IMR-90 (cell line): ENCODE data around the gene RPTOR. TPM values are rescaled to one million over a fixed set of nuclear protein-coding genes. Genes with fewer than 3 reads are reported as not detected.

Experiments
- ATAC-seq: fragments of 200-7000 bp; cut with Tn5 transposase; 2 replicates; pipeline ENCODE4 v1.9.1; 2020; ENCODE audit warnings: low read depth, mild to moderate bottlenecking, moderate library complexity
- BruUV-seq: library from RNA; stranded (reverse); fragments of 400-500 nt; replicated peaks from 2 replicates; lab custom pipeline; 2021; lab: Mats Ljungman, UMichigan
- CTCF ChIA-PET: fragments of 300-600 bp; formaldehyde crosslinking; extraction: SDS; loops from one replicate; lab custom pipeline; 2021; ENCODE audit warnings: antibody characterized with exemption; lab: Yijun Ruan, JAX
- POLR2A ChIA-PET: fragments of 300-600 bp; sonication (Branson Sonifier 250); formaldehyde crosslinking; loops from one replicate; lab custom pipeline; 2022; ENCODE audit warnings: antibody characterized with exemption; ENCODE audit not compliant: unreplicated experiment; lab: Charles Lee
- DNase-seq: peaks from one replicate; pipeline ENCODE4 v3.0.0; 2013
- H2AFZ ChIP-seq: replicated peaks from 2 replicates; pipeline ENCODE3; 2013; ENCODE audit warnings: low read length, mild to moderate bottlenecking; ENCODE audit not compliant: poor library complexity
- H2AK5ac ChIP-seq: 2 replicates; pipeline ENCODE4 v1.6.1; 2013; ENCODE audit warnings: low read depth, low read length, inconsistent platforms
- H2AK9ac ChIP-seq: replicated peaks from 2 replicates; pipeline ENCODE3; 2013; ENCODE audit warnings: mild to moderate bottlenecking, low read depth, low read length, moderate library complexity; ENCODE audit not compliant: poor library complexity
- H2BK120ac ChIP-seq: 2 replicates; pipeline ENCODE4 v1.6.1; 2013; ENCODE audit warnings: low read depth, low read length, inconsistent platforms
- H2BK15ac ChIP-seq: 3 replicates; pipeline ENCODE4 v1.6.1; 2013; ENCODE audit warnings: low read depth, low read length, inconsistent platforms
- H2BK20ac ChIP-seq: 2 replicates; pipeline ENCODE4 v1.6.1; 2013; ENCODE audit warnings: low read depth, mild to moderate bottlenecking, inconsistent platforms, low read length, moderate library complexity
- H2BK5ac ChIP-seq: 2 replicates; pipeline ENCODE4 v1.6.1; 2013; ENCODE audit warnings: mild to moderate bottlenecking, low read depth, low read length, inconsistent platforms; ENCODE audit not compliant: poor library complexity, severe bottlenecking
- H3K14ac ChIP-seq: replicated peaks from 2 replicates; pipeline ENCODE4 v1.6.1; 2013; ENCODE audit warnings: low read depth, low read length, inconsistent platforms
- H3K18ac ChIP-seq: 2 replicates; pipeline ENCODE4 v1.6.1; 2013; ENCODE audit warnings: low read depth, low read length, control low read depth
- H3K23ac ChIP-seq: 2 replicates; pipeline ENCODE4 v1.6.1; 2013; ENCODE audit warnings: low read depth, low read length, inconsistent platforms
- H3K27ac ChIP-seq: 2 replicates; pipeline ENCODE4 v1.5.1; 2013; ENCODE audit warnings: mild to moderate bottlenecking, control low read depth, low read length; ENCODE audit not compliant: insufficient read depth
- H3K27me3 ChIP-seq: 2 replicates; pipeline ENCODE4 v1.6.1; 2013; ENCODE audit warnings: low read length; ENCODE audit not compliant: control insufficient read depth, insufficient read depth
- H3K36me3 ChIP-seq: 2 replicates; pipeline ENCODE4 v1.6.1; 2013; ENCODE audit warnings: low read length, mixed read lengths; ENCODE audit not compliant: control insufficient read depth, insufficient read depth
- H3K4ac ChIP-seq: 2 replicates; pipeline ENCODE4 v1.6.1; 2013; ENCODE audit warnings: low read depth, low read length, inconsistent platforms
- H3K4me1 ChIP-seq: 2 replicates; pipeline ENCODE4 v1.6.1; 2013; ENCODE audit warnings: low read length, mixed read lengths; ENCODE audit not compliant: control insufficient read depth, insufficient read depth
- H3K4me2 ChIP-seq: 2 replicates; pipeline ENCODE4 v1.6.1; 2013; ENCODE audit warnings: low read depth, mild to moderate bottlenecking, control low read depth, low read length, moderate library complexity
- H3K4me3 ChIP-seq: 2 replicates; pipeline ENCODE4 v1.5.1; 2013; ENCODE audit warnings: low read depth, mild to moderate bottlenecking, control low read depth, low read length, moderate library complexity; ENCODE audit not compliant: insufficient read depth
- H3K56ac ChIP-seq: 2 replicates; pipeline ENCODE4 v1.6.1; 2013; ENCODE audit warnings: low read length, inconsistent platforms; ENCODE audit not compliant: insufficient read depth; ENCODE audit errors: extremely low read depth
- H3K79me1 ChIP-seq, 2 experiments: 2 replicates each; pipeline ENCODE4 v1.6.1; 2013; ENCODE audit warnings: low read length in 2 of 2, inconsistent platforms in 1 of 2, low read depth in 1 of 2
- H3K9ac ChIP-seq: 2 replicates; pipeline ENCODE4 v1.6.1; 2013; ENCODE audit warnings: low read depth, low read length, control low read depth
- H3K9me1 ChIP-seq: 2 replicates; pipeline ENCODE4 v1.6.1; 2013; ENCODE audit warnings: low read length, inconsistent platforms; ENCODE audit not compliant: insufficient read depth
- H3K9me3 ChIP-seq: 2 replicates; pipeline ENCODE4 v1.6.1; 2013; ENCODE audit warnings: low read length; ENCODE audit not compliant: control insufficient read depth, insufficient read depth
- H4K20me1 ChIP-seq: 2 replicates; pipeline ENCODE4 v1.6.1; 2013; ENCODE audit warnings: low read length, inconsistent platforms; ENCODE audit not compliant: insufficient read depth
- H4K5ac ChIP-seq: 2 replicates; pipeline ENCODE4 v1.6.1; 2013; ENCODE audit warnings: mild to moderate bottlenecking, low read depth, low read length, control low read depth
- H4K8ac ChIP-seq, 2 experiments: 2 replicates each; pipeline ENCODE4 v1.6.1; 2013; ENCODE audit warnings: low read depth in 2 of 2, low read length in 2 of 2, control low read depth in 1 of 2, inconsistent platforms in 1 of 2
- H4K91ac ChIP-seq: 2 replicates; pipeline ENCODE4 v1.6.1; 2013; ENCODE audit warnings: low read depth, low read length, inconsistent platforms; ENCODE audit not compliant: insufficient read depth
- BHLHE40 ChIP-seq: fragments of 150-350 bp; IDR thresholded peaks from 2 replicates; pipeline ENCODE4 v1.6.1; 2016; ENCODE audit warnings: mild to moderate bottlenecking, low read depth, low read length
- CEBPB ChIP-seq: IDR thresholded peaks from 2 replicates; pipeline ENCODE4 v1.6.1; 2012; ENCODE audit warnings: low read depth, low read length, improper control_type of control experiment
- FOS ChIP-seq: fragments of 150-350 bp; IDR thresholded peaks from 2 replicates; pipeline ENCODE4 v1.6.1; 2016; ENCODE audit warnings: low read depth, low read length
- MAZ ChIP-seq: IDR thresholded peaks from 2 replicates; pipeline ENCODE4 v1.6.1; 2012; ENCODE audit warnings: low read depth, mild to moderate bottlenecking, low read length, improper control_type of control experiment, moderate library complexity, borderline replicate concordance
- POLR2A ChIP-seq: IDR thresholded peaks from 2 replicates; pipeline ENCODE4 v1.6.1; 2012; ENCODE audit warnings: mild to moderate bottlenecking, low read depth, low read length
- WGBS, 2 experiments: methylation state at CpG; one replicate each; pipeline versions ENCODE4 v1.1.5 to v1.1.7; 2013; ENCODE audit warnings: missing lambda C conversion rate in 2 of 2; ENCODE audit not compliant: insufficient read length in 1 of 2; ENCODE audit errors: extremely low coverage in 2 of 2; 5-methylcytosine and 5-hydroxymethylcytosine counted together
- dilution Hi-C: fragments of 300-500 bp; cut with HindIII; formaldehyde crosslinking; loops from one replicate; pipeline ENCODE4 v1.14.3; 2018; ENCODE audit warnings: low sequenced_read_pairs; ENCODE audit not compliant: unreplicated experiment
- in situ Hi-C: fragments of 300-500 bp; cut with MboI; formaldehyde crosslinking; loops from 3 replicates; pipeline ENCODE4 v1.14.3; 2019; ENCODE audit warnings: low sequenced_read_pairs, inconsistent platforms, mixed read lengths
- intact Hi-C: fragments of 100-400 bp; cut with micrococcal nuclease; formaldehyde crosslinking; loops from 2 replicates; pipeline ENCODE4 v1.10.0; 2022
- polyA plus RNA-seq, 3 experiments: library from polyadenylated mRNA; depleted of rRNA; stranded (reverse); fragments of >200 nt; gene quantifications; 2 replicates each; pipeline ENCODE4 v1.2.3, GENCODE V29; 2012; ENCODE audit warnings: low replicate concordance in 1 of 3
- total RNA-seq: library from RNA; depleted of rRNA; stranded (reverse); fragments of >200 nt; gene quantifications from 2 replicates; pipeline ENCODE4 v1.2.3, GENCODE V29; 2012
- TF ChIP-seq, protein P1 (sequence below): fragments of 150-350 bp; IDR thresholded peaks from 2 replicates; pipeline ENCODE4 v1.6.1; 2017; ENCODE audit warnings: mild to moderate bottlenecking, antibody characterized with exemption, low read length, low read depth
- TF ChIP-seq, protein P2 (sequence below): fragments of 150-350 bp; IDR thresholded peaks from 2 replicates; pipeline ENCODE4 v1.6.1; 2016; ENCODE audit warnings: low read depth, mild to moderate bottlenecking, low read length, moderate library complexity, borderline replicate concordance

RPTOR gene
- total and polyA plus RNA-seq, 2 of the 4 experiments (the other 2 are of a cell fraction), result 10.8 to 14.7 TPM

DNA sequence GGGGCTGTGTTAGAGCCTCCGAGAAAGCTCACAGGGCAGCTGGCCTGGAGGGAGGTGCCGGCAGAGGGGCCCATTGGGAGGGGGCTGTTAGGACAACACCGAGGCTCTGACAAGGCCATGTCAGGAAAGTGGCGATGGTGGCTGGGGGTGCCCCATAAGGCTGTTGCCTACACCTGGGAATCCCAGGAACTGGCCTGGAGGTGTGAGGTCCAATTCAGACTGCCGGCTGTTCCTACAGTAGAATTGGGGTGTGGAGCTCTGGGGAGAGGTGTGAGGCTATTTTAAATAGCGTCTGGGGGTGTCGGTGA is 292.0 kb downstream of the RPTOR start:
- no peaks in the 10 kb centered on the region for H4K20me1 ChIP-seq
- H3K9me3 ChIP-seq, result no peaks in the 10 kb centered on the region
- H4K8ac ChIP-seq, result no peak overlapping the region
- H3K18ac ChIP-seq, result no peak overlapping the region
- peak overlapping the region; percentile 62; the same call in 1 of the 2 replicates for H2AK5ac ChIP-seq
- no peak overlapping the region for H2BK15ac ChIP-seq
- in situ Hi-C loops (no loop called here), intact Hi-C loops (no loop called here), dilution Hi-C loops (no loop called here)
- no peak overlapping the region for H4K5ac ChIP-seq
- BruUV-seq, result no TSS peak
- WGBS, 2 experiments, result 98% methylated on average over 7 of the region's 7 CpGs; no CpG with 5 or more reads in 1 of the 2 experiments
- H3K9me1 ChIP-seq, result peaks cover 14% of the 10 kb centered on the region
- H2BK5ac ChIP-seq, result no peak overlapping the region
- H3K4ac ChIP-seq, result no peak overlapping the region
- ATAC-seq (no peak), DNase-seq (no peak)
- no peak overlapping the region for H3K14ac ChIP-seq
- ChIA-PET CTCF (no interaction called here), POLR2A (no interaction called here)
- no peak overlapping the region for H2AK9ac ChIP-seq
- no peak overlapping the region for H3K4me2 ChIP-seq
- H3K27me3 ChIP-seq, result no peaks in the 10 kb centered on the region
- peaks cover 3% of the 10 kb centered on the region for H3K36me3 ChIP-seq
- H3K9ac ChIP-seq, result no peak overlapping the region
- H2BK120ac ChIP-seq, result no peak overlapping the region
- peaks cover 2 to 27% of the 10 kb centered on the region in 2 experiments; a peak in 3 of 4 replicates for H3K79me1 ChIP-seq
- H4K91ac ChIP-seq, result no peak overlapping the region
- H2BK20ac ChIP-seq, result no peak overlapping the region
- no peak overlapping the region for H3K56ac ChIP-seq
- no peak overlapping the region for H3K27ac ChIP-seq
- no peak for TF ChIP-seq POLR2A
- no peak for TF ChIP-seq FOS
- TF ChIP-seq, protein P1, sequence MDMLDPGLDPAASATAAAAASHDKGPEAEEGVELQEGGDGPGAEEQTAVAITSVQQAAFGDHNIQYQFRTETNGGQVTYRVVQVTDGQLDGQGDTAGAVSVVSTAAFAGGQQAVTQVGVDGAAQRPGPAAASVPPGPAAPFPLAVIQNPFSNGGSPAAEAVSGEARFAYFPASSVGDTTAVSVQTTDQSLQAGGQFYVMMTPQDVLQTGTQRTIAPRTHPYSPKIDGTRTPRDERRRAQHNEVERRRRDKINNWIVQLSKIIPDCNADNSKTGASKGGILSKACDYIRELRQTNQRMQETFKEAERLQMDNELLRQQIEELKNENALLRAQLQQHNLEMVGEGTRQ, result no peak
- no peak for TF ChIP-seq BHLHE40
- TF ChIP-seq CEBPB, result no peak
- TF ChIP-seq, protein P2, sequence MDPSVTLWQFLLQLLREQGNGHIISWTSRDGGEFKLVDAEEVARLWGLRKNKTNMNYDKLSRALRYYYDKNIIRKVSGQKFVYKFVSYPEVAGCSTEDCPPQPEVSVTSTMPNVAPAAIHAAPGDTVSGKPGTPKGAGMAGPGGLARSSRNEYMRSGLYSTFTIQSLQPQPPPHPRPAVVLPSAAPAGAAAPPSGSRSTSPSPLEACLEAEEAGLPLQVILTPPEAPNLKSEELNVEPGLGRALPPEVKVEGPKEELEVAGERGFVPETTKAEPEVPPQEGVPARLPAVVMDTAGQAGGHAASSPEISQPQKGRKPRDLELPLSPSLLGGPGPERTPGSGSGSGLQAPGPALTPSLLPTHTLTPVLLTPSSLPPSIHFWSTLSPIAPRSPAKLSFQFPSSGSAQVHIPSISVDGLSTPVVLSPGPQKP, result no peak
- TF ChIP-seq MAZ, result no peak
- peaks cover 19% of the 10 kb centered on the region for H3K4me1 ChIP-seq
- H2AFZ ChIP-seq, result no peak overlapping the region
- no peak overlapping the region for H3K23ac ChIP-seq
- H3K4me3 ChIP-seq, result no peak overlapping the region
